T-helper 17 cell (primary cell): Measurements from ENCODE around the gene TWSG1. TPM values are rescaled to one million over a fixed set of nuclear protein-coding genes. Genes with fewer than 3 reads are reported as not detected.
"Not testable (repeated sequence)": the region's sequence is repeated elsewhere in the genome, so short reads cannot be mapped to it uniquely, and the experiment has no call there.

Experiments
- ATAC-seq: fragments of 150-1000 bp; cut with Tn5 transposase; 2 replicates; pipeline ENCODE4 v1.10.0; 2021; ENCODE audit warnings: mild to moderate bottlenecking, moderate library complexity
- DNase-seq, 3 donors: peaks; one replicate each; pipeline versions ENCODE4 v3.0.0 to v3.0.0-alpha.2; 2020 to 2021
- H3K9me3 ChIP-seq: one replicate; pipeline ENCODE4 v1.7.0; 2013; ENCODE audit warnings: low read length, mild to moderate bottlenecking; ENCODE audit not compliant: control insufficient read depth, poor library complexity, severe bottlenecking
- H3K27ac Mint-ChIP-seq: one replicate; pipeline ENCODE4 v1.8.0; 2022; ENCODE audit warnings: mild to moderate bottlenecking, moderate library complexity, mixed read lengths
- H3K27me3 Mint-ChIP-seq: one replicate; pipeline ENCODE4 v1.8.0; 2022; ENCODE audit warnings: mixed read lengths
- H3K36me3 Mint-ChIP-seq: one replicate; pipeline ENCODE4 v1.8.0; 2022; ENCODE audit warnings: low read depth, mixed read lengths
- H3K4me1 Mint-ChIP-seq: one replicate; pipeline ENCODE4 v1.8.0; 2022; ENCODE audit warnings: mild to moderate bottlenecking, mixed read lengths
- H3K4me3 Mint-ChIP-seq: one replicate; pipeline ENCODE4 v1.8.0; 2022; ENCODE audit warnings: mild to moderate bottlenecking, moderate library complexity, mixed read lengths
- total RNA-seq, 4 donors: library from RNA in 2 of 4; stranded (reverse) in 2 of 4; gene quantifications; one replicate each; pipeline ENCODE4 v1.2.3 and lab custom pipeline; 2022 to 2026

TWSG1 gene
- total RNA-seq, 2 donors from 2014 or later = 1.7 to 6.1 TPM

DNA sequence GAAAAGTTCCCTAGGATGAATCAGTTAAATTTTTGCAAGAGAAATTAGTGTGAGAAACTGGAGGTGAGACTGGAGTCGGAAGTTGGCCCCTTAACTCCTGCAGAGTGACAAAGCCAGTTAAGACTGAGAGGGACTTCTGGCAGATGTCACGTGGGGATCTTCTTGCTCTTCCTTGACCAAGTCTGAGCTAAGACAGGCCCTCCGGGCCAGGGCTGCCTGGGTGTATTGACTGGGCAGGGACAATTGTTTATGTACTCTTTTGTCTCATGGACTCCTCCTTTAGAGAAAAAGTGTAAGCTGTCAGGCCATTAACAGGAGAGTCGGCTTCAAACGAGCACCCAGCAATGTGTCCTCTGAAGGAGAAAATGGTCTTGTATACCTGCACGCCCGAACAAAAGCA, 92.2 kb downstream of the TWSG1 start:
- Mint-ChIP-seq H3K4me3 (no peak overlapping the region), H3K27ac (no peak overlapping the region), H3K36me3 (no peaks in the 10 kb centered on the region), H3K27me3 (no peaks in the 10 kb centered on the region), H3K4me1 (no peaks in the 10 kb centered on the region)
- ATAC-seq (no peak), DNase-seq (no peak)
- no peaks in the 10 kb centered on the region for H3K9me3 ChIP-seq

DNA sequence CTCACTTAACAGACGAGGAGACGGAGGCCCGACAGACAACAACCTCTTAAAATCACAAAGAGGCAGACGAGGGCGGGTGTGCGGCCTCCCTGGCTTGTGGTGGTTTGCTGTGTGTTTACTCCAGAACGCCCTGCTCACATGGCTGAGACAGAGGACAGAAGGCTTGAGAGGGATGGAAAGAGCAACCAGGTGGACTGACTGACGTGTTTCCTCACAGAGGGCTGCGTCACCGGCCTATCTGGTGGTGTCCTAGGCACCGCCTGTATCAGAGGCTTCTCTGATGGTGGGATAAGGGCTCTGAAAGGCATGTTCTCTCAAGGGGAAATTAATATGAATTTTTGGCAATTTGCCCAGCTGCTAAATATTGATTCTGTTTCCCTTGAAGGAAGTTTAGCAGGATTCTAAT, 93.7 kb downstream of the TWSG1 start:
- no peaks in the 10 kb centered on the region for H3K36me3 Mint-ChIP-seq
- no peaks in the 10 kb centered on the region for H3K4me1 Mint-ChIP-seq
- H3K27ac Mint-ChIP-seq = no peak overlapping the region
- no peak overlapping the region for H3K4me3 Mint-ChIP-seq
- DNase-seq (no peak), ATAC-seq (no peak)
- no peaks in the 10 kb centered on the region for H3K9me3 ChIP-seq
- H3K27me3 Mint-ChIP-seq = peaks cover 3% of the 10 kb centered on the region

GRCh38 chr18:9428862-9429661, 94.5 kb downstream of the TWSG1 start:
- no peaks in the 10 kb centered on the region for H3K9me3 ChIP-seq
- Mint-ChIP-seq H3K4me3 (no peak overlapping the region), H3K27ac (no peak overlapping the region), H3K27me3 (peaks cover 9% of the 10 kb centered on the region), H3K4me1 (no peaks in the 10 kb centered on the region), H3K36me3 (no peaks in the 10 kb centered on the region)
- no peak for DNase-seq
- no peak for ATAC-seq

GRCh38 chr18:9429662-9429993, 95.1 kb downstream of the TWSG1 start:
- H3K9me3 ChIP-seq = no peaks in the 10 kb centered on the region
- Mint-ChIP-seq H3K4me3 (no peak overlapping the region), H3K27me3 (peaks cover 13% of the 10 kb centered on the region), H3K27ac (no peak overlapping the region), H3K36me3 (no peaks in the 10 kb centered on the region), H3K4me1 (no peaks in the 10 kb centered on the region)
- ATAC-seq = no peak
- no peak for DNase-seq

DNA sequence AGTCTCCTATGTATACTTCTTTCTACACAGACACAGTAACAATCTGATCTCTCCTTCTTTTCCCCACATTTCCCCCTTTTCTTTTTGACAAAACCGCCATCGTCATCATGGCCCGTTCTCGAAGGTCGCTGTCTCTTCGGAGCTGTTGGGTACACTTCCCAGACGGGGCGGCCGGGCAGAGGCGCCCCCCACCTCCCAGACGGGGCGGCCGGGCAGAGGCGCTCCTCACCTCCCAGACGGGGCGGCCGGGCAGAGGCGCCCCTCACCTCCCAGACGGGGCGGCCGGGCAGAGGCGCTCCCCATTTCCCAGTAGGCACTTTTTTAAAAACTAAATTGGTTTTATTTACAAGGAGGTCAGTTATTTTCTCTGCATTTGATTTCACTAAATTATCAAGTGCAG, 95.7 kb downstream of the TWSG1 start:
- not testable (repeated sequence) for ATAC-seq, H3K27ac Mint-ChIP-seq, H3K4me3 Mint-ChIP-seq, H3K36me3 Mint-ChIP-seq, H3K9me3 ChIP-seq, DNase-seq, H3K4me1 Mint-ChIP-seq
- peaks cover 13% of the 10 kb centered on the region for H3K27me3 Mint-ChIP-seq

DNA sequence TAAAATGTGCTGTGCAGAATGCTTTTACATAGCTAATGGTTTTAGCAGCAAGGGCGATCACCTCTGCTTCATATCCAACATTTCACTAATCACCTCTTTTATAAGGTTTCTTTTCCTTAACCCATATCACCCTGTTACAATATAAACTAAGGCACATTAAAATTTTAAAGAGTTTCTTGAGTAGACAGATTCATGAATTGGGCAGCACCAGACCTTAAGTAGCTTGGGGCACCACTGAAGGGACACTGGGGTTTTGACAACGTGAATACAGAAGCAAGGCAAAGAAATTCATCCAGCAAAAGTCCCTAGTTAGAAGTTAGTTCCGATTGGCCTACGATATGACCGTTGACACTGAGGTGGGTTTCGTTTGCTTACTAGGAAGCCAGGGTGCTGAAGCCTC, 96.7 kb downstream of the TWSG1 start:
- Mint-ChIP-seq H3K27me3 (peaks cover 13% of the 10 kb centered on the region), H3K36me3 (no peaks in the 10 kb centered on the region), H3K4me3 (no peak overlapping the region), H3K4me1 (no peaks in the 10 kb centered on the region), H3K27ac (no peak overlapping the region)
- no peak for DNase-seq
- no peaks in the 10 kb centered on the region for H3K9me3 ChIP-seq
- no peak for ATAC-seq

DNA sequence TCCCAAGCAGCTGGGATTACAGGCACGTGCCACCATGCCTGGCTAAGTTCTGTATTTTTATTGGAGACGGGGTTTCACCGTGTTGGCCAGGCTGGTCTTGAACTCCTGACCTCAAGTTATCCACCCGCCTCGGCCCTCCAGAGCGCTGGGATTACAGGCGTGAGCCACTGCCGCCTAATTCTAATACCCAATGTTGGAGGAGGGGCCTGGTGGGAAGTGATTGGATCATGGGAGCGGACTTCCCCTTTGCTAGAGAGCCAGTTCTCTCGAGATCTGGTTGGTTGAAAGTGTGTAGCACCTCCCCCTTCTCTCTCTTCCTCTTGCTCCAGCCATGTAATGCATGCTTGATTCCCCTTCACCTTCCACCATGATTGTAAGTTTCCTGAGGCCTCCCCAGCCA, 98.5 kb downstream of the TWSG1 start:
- not testable (repeated sequence) for H3K27ac Mint-ChIP-seq, H3K9me3 ChIP-seq, ATAC-seq, H3K4me3 Mint-ChIP-seq, H3K4me1 Mint-ChIP-seq, DNase-seq, H3K36me3 Mint-ChIP-seq
- peaks cover 13% of the 10 kb centered on the region for H3K27me3 Mint-ChIP-seq

GRCh38 chr18:9433671-9434121, 99.1 kb downstream of the TWSG1 start:
- no peak for DNase-seq
- no peak for ATAC-seq
- H3K27me3 Mint-ChIP-seq = peaks cover 13% of the 10 kb centered on the region
- no peaks in the 10 kb centered on the region for H3K9me3 ChIP-seq
- H3K36me3 Mint-ChIP-seq = no peaks in the 10 kb centered on the region
- H3K4me3 Mint-ChIP-seq = no peak overlapping the region
- H3K27ac Mint-ChIP-seq = no peak overlapping the region
- no peaks in the 10 kb centered on the region for H3K4me1 Mint-ChIP-seq

DNA sequence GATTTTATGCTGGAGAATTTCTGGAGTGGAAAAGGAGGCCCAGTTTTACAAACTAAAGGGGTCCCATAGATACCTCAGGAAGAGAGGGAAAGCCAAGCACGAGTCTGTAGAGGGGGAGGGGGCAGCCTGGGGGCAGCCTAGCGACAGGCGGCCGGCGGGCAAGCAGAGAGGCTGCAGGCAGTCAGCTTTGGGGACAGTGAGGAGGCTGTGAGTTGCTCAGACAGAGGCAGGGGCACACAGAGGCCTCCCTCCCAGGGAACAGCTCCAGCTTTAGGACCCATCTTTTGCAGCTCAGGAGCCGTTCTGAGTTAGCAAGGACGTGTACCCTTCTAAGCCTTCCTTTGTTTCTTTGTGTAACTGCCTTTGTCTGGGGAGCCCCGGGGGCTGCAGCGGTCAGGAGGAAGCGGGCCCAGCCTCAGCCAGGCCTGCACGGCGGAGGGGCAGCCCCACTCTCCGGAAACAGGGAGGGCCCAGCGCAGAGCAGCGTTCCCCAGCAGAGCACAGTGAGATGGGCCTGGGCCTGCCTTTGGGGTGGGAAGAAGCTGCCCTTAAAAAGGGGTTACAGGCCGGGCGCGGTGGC, 99.6 kb downstream of the TWSG1 start:
- DNase-seq (no peak), ATAC-seq (no peak)
- Mint-ChIP-seq H3K4me3 (no peak overlapping the region), H3K27me3 (peaks cover 13% of the 10 kb centered on the region), H3K4me1 (no peaks in the 10 kb centered on the region), H3K36me3 (no peaks in the 10 kb centered on the region), H3K27ac (no peak overlapping the region)
- H3K9me3 ChIP-seq = no peaks in the 10 kb centered on the region

DNA sequence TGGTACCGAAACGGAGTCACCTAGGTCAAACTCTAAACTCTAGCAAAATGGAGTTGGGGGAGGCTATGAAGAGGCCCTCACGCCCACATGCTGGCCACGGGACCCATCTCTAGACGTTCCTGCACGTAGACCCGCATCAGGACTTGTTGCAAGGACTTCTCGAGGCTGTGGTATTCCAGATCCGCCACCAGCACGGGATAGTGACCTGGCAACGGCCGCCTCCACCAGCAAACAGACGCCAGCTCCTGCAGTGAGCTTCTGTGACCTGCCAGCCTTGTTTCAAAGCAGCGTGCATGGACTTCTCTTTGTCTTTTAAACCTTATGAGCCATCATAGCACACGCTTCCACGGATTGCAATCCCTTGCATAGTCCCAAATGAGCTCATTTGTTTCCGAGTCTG, 100.5 kb downstream of the TWSG1 start:
- H3K27ac Mint-ChIP-seq = no peak overlapping the region
- no peaks in the 10 kb centered on the region for H3K4me1 Mint-ChIP-seq
- H3K27me3 Mint-ChIP-seq = peaks cover 13% of the 10 kb centered on the region
- H3K4me3 Mint-ChIP-seq = no peak overlapping the region
- DNase-seq = no peak
- H3K36me3 Mint-ChIP-seq = no peaks in the 10 kb centered on the region
- ATAC-seq = no peak
- no peaks in the 10 kb centered on the region for H3K9me3 ChIP-seq

GRCh38 chr18:9436206-9436929, 101.8 kb downstream of the TWSG1 start:
- Mint-ChIP-seq H3K4me3 (no peak overlapping the region), H3K27me3 (peaks cover 20% of the 10 kb centered on the region), H3K4me1 (no peaks in the 10 kb centered on the region), H3K27ac (no peak overlapping the region), H3K36me3 (no peaks in the 10 kb centered on the region)
- no peaks in the 10 kb centered on the region for H3K9me3 ChIP-seq
- DNase-seq = no peak
- no peak for ATAC-seq

DNA sequence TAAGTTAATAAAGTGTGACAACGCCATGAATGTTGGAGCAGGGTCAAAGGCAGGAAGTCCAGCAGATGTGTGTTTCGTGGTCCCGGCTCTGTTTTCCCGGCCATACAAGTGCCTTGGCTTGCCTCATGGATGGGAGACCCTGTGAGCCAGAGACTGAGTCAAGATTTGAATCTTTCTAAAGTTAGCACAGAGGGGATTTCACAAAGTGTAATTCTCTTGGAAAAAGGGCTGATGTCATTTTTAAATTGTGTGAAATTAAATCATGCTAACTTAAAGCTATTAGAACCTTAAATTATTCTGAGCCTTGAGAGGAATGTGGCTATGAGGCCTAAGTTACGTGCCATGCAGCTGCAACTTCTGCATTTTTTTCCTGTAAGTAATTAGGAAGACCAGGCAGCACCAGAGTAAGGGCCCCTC, 102.5 kb downstream of the TWSG1 start:
- ATAC-seq = no peak
- no peak for DNase-seq
- H3K27me3 Mint-ChIP-seq = peaks cover 24% of the 10 kb centered on the region
- H3K36me3 Mint-ChIP-seq = no peaks in the 10 kb centered on the region
- H3K4me1 Mint-ChIP-seq = no peaks in the 10 kb centered on the region
- H3K4me3 Mint-ChIP-seq = no peak overlapping the region
- no peaks in the 10 kb centered on the region for H3K9me3 ChIP-seq
- no peak overlapping the region for H3K27ac Mint-ChIP-seq

DNA sequence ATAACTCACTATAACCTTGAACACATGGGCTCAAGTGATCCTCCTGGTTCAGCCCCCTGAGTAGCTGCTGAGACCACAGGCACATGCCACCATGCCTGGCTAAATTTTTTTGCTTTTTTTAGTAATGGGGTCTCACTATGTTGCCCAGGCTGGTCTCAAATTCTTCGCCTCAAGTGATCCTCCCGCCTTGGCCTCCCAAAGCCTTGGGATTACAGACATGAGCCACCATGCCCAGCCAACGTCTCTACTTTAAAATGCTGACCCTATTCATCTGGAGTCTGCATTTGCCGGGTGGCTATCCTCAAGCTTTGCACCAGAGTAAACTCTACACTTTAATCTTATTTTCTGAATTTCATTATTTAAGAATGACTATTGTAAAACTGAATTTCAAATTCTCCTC, 103.1 kb downstream of the TWSG1 start:
- ATAC-seq (no peak), DNase-seq (no peak)
- no peaks in the 10 kb centered on the region for H3K9me3 ChIP-seq
- Mint-ChIP-seq H3K27ac (no peak overlapping the region), H3K4me1 (no peaks in the 10 kb centered on the region), H3K27me3 (peaks cover 26% of the 10 kb centered on the region), H3K4me3 (no peak overlapping the region), H3K36me3 (no peaks in the 10 kb centered on the region)
